HG03432 (cell line): ENCODE measurements around the gene ZNF782.
"Not testable (repeated sequence)": the region's sequence is repeated elsewhere in the genome, so short reads cannot be mapped to it uniquely, and the experiment has no call there.

ENCODE experiments used
- ATAC-seq: cut with Tn5 transposase; IDR thresholded peaks from one replicate; pipeline ENCODE4 v1.9.1; 2021; ENCODE audit warnings: mild to moderate bottlenecking, moderate library complexity; ENCODE audit not compliant: unreplicated experiment

ZNF782 gene

GRCh38 chr9:96853781-96854650 lies at the start of gene ZNF782:
Gene ZNF782 (minus strand): TSS chr9:96854514. CDS start chr9:96851961, 2,553 bp downstream.
- ATAC-seq = peak; percentile 88

DNA sequence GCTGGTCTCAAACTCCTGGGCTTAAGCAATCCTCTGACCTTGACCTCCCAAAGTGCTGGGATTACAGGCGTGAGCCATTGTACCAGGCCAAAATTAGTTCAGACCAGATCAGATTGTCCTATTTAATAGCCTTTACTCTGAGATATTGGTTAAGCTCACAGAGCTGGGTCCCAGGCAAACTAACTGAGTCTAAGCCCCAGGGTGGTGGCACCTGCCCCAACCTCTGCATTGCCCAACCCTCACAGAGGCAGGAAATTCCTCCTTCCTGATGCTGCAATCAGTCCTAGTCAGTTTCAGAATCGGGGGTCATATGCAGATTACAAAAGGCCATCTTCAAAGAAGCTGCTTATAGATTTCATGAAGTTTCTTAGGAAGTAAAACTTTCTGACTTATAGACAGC lies 45.7 kb upstream of the ZNF782 start:
- ATAC-seq = not testable (repeated sequence)

DNA sequence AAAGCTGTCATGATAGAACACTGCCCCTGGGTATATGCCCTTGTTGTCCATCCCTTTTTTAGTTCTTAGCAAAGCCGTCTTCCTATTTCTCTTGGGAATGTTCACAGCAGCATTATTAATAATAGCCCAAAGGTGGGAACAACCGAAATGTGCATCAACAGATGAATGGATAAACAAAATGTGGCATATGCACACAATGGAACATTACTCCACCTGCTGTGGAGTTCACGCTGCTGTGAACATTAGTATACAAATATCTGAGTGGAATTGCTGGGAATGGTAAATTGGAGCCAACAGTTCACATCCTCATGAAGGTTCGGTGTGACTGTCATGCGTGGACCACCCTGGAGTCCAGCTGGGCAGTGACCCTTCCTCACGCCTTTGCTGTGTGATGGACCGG lies 37.8 kb upstream of the ZNF782 start:
- ATAC-seq = no peak

- ATAC-seq = no peak
Measured at GRCh38 chr9:96888591-96888990, 34.3 kb upstream of the ZNF782 start.

DNA sequence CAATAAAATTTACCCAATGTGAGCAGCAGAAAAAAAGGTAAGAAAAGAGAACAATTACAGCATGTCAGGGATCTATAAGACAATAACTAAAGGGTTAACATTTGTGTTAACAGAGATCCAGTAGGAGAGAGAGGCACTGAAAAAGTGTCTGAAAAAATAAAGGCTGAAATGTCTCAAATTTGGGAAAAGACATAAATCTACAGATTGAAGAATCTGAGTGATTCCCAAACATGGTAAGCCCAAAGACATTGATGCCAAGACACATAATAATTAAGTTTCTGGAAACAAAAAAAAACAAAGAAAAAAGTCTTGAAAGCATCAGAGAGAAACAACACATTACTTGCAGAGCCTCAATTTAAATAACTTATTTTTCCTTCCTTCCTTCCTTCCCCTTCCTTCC lies 31.1 kb upstream of the ZNF782 start:
- no peak for ATAC-seq

DNA sequence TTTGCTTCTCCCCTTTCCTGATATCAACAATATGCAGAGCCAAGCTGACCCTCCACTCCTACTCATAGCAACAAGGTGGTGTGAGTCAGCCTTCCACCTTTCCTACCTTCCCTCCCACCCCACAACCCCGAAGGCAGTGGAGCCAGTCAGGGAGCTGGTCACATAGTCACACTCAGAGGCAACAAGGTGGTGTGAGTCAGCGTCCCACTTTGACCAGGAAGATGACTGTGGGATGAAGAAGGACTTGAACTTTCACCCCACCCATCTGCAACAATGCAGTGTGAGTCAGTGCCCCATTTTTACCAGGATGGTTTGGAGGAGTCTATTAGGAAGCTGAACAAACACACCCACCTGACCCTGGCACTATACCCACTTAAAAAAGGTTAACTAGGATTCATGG lies 30.1 kb upstream of the ZNF782 start:
- ATAC-seq = no peak

- no peak for ATAC-seq
Measured at GRCh38 chr9:96883922-96884321, 29.6 kb upstream of the ZNF782 start.

- no peak for ATAC-seq
Measured at GRCh38 chr9:96877269-96877668, 23.0 kb upstream of the ZNF782 start.

GRCh38 chr9:96875461-96876142 lies 21.3 kb upstream of the ZNF782 start:
- peak; percentile 58 for ATAC-seq

DNA sequence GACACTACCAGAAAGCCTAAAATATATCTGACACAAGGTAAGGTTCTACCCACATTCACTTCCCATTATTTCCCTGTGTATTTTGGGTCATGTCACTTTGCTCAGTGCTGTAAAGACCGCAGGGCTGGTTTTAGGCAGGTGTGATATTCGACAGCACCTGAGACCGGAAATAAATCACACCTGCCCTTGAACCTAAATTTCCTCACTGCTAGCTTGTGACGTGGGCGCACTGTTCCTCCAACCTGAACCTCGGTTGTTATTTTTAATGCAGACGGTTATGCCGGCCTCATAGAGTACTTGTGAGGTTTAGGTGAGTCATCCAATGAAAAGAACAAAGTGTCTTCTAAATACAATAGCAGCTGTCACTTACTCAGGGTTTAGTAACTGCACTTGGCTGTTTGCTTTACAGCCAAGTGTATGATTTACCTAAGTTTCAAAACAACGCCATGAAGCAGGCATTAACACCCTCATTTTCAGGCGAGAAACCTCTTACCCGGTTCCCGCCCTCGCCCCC lies 20.7 kb upstream of the ZNF782 start:
- peak; percentile 71 for ATAC-seq

DNA sequence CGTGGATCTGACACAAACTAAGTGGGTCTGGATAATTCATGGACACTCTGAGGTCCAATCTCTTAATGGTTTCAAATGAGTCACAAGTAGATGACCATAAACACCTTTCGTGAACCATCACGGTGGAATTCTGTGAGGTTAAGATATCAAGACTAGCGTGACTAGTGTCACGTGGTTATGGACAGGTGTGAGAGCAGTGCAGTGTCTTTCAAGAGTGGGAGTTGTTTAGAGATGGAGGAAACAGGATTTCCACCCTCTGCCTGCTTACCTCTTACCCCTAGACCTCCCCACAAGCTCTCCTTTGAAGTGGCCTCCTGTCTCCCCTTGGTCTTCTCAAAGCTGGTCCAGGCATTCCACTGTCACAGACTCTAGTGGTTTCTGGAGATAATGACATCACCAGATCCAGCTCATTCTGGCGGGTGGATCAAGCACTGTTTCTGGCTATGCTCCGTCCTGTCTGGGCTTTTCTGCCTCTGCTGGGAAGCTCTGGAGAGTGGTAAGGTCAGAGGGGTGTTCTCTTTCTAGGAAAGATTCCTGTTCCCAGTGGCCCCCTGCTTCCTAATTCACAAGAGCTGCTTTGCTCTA lies 20.0 kb upstream of the ZNF782 start:
- ATAC-seq = no peak

GRCh38 chr9:96871176-96871575 lies 16.9 kb upstream of the ZNF782 start:
- no peak for ATAC-seq

DNA sequence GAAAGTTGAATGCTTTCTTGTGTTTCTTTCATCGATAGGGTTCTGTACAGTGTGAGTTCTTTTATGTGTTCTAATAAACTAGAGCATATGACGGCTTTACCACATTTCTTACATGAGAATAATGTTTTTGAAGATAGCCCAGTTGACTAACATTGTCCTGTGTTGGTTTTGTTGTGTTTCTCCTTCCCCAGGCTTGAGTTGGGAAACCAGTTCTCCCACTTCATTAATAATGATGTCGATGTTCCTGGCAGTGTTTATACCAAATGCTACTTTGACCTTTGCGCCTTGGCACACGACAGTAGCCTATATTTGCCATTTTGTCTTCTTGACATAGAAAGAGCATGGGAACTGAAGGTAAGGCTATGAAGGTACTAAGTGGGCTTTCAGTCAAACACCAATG lies 14.4 kb upstream of the ZNF782 start:
- ATAC-seq = no peak

DNA sequence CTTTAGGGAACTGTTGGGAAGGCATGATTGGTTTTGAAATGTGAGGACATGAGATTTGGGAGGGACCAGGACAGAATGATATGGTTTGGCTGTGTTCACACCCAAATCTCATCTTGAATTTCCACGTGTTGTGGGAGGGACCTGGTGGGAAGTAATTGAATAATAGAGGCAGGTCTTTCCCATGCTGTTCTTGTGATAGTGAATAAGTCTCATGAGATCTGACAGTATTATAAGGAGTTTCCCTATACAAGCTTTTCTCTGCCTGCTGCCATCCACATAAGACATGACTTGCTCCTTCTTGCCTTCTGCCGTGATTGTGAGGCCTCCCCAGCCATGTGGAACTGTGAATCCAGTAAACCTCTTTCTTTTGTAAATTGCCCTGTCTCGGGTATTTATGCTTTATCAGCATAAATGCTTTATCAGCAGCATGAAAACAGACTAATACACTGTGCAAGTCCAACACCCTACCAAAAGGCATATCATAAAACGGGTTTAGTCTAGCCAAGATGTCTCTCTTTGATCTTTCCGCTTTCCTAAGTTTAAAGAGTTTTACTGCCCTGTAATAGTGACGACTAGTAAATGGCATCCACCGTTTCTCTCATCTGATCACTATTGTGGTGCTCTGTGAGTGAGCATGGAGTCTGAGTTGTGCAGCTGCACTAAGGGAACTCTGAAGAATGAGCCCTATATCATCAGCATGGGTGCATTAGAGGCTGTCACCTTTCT lies 12.9 kb upstream of the ZNF782 start:
- no peak for ATAC-seq

DNA sequence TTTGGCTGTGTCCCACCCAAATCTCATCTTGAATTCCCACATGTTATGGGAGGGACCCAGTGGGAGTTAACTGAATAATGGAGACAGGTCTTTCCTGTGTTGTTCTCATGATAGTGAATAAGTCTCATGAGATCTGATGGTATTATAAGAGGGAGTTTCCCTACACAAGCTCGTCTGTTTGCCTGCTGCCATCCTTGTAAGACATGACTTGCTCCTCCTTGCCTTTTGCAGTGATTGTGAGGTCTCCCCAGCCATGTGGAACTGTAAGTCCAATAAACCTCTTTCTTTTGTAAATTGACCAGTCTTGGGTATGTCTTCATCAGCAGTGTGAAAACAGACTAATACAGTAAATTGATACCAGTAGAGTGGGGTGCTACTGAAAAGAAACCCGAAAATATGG lies 10.9 kb upstream of the ZNF782 start:
- not testable (repeated sequence) for ATAC-seq

GRCh38 chr9:96859461-96860198 lies 5.3 kb upstream of the ZNF782 start:
- no peak for ATAC-seq

GRCh38 chr9:96858670-96859069 lies 4.4 kb upstream of the ZNF782 start:
- no peak for ATAC-seq

DNA sequence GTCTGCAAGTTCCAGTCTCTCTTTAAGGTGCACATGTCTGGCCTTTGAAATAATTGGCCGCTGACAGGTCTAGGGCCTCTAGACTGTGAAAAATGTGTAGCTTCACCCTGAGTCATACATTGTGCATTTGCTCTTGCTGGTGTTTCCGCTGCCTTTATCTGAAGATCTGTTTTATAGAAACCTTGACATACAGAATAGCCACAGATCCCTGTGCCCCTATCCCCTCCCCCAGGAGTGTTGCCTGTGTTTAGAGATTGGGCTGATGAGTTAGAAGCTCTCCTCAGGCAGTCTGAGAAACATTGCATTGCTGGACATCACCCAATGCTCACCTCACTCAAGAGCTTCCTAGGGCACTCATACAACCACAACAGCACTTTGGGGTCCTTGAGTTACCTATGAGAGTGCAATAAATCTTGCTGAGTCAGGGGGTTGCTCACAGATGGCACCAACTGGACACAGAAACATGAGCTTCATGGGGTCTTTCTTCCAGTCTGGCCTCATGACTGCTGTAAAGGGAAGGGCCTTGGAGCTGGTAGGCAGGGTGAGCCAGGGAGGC lies 3.8 kb upstream of the ZNF782 start:
- no peak for ATAC-seq

DNA sequence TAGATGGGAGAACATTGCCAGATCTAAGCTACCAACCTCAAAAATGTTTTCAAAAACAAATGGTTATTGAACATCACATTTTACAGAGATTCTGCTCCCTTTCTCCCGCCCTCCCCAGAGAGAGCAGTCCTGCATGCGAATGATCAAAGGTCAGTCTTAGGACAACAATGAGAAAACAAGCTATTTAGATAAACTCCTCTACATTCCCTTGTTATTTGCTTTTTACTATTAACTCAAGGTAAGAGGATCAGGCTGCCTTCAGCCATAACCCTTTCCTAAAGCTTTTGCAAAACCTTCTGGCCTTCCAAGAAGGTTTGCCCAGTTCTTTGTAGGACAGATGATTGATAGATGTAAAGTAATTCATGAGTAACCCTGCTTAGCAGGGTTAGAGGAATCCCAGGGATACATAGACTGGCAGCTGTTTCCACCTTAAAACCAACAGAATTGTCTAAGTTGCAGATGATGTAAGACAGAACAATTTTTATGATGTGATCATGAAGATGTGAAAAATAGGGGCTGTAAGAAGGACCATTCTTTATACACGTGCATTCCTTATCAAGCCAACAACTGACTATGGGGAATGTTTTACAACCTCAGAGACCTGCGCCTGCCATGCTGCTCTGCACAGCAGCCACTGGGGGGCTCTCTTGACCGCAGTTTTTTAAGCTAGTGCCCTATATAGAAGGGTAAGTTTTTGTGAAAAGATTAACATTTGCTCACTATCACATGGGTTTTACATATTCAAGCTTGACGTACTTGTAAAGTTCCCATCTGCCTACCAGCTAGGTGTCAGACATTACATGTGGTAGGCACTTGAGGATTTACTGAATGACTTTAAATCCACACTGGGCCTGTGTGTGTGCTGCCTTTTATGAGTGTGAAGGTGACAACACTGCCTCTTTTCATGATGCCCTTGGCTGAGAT lies 2.3 kb upstream of the ZNF782 start:
- peak; percentile 62 for ATAC-seq
